HepG2 (cell line): Measurements from ENCODE around the gene FAM81A.

Experiments used
- HBP1 ChIP-seq: IDR thresholded peaks from 2 replicates; pipeline ENCODE4 v1.6.1; 2016; ENCODE audit warnings: low read depth, control low read depth
- NFYB ChIP-seq: sonication (generic); formaldehyde crosslinking; IDR thresholded peaks from 2 replicates; pipeline ENCODE4 v1.4.0; 2020; ENCODE audit warnings: missing genetic modification reagents

GRCh38 chr15:59491062-59491461, 53.1 kb downstream of the FAM81A start:
- TF ChIP-seq HBP1 (CRISPR knock-in tag) (no peak), NFYB (no peak)
